Activated CD4-positive, alpha-beta memory T cell treated with anti-CD3 and anti-CD28 coated beads, Interleukin-2, amount 10 ng/mL, durations not matched to agents 7 days and 5 days (primary cell): ENCODE data around the gene ALMS1. TPM values are rescaled to one million over a fixed set of nuclear protein-coding genes. Genes with fewer than 3 reads are reported as not detected.

Experiments used
- CTCF ChIA-PET: fragments of 350-600 bp; sonication (Branson Sonifier 250); formaldehyde crosslinking; loops from one replicate; lab custom pipeline; 2021; ENCODE audit warnings: antibody characterized with exemption, inconsistent platforms; lab: Charles Lee
- POLR2A ChIA-PET: fragments of 350-600 bp; sonication (Branson Sonifier 250); formaldehyde crosslinking; loops from one replicate; lab custom pipeline; 2021; ENCODE audit warnings: antibody characterized with exemption; lab: Charles Lee
- DNase-seq: peaks from one replicate; pipeline ENCODE4 v3.0.0-alpha.2; 2020
- H3K27ac Mint-ChIP-seq: one replicate; pipeline ENCODE4 v1.8.0; 2021; ENCODE audit warnings: mild to moderate bottlenecking, mixed read lengths
- H3K27me3 Mint-ChIP-seq: one replicate; pipeline ENCODE4 v1.8.0; 2021; ENCODE audit warnings: mixed read lengths
- H3K36me3 Mint-ChIP-seq: one replicate; pipeline ENCODE4 v1.8.0; 2021; ENCODE audit warnings: low read depth, mixed read lengths
- H3K4me1 Mint-ChIP-seq: one replicate; pipeline ENCODE4 v1.8.0; 2021; ENCODE audit warnings: mixed read lengths
- H3K4me3 Mint-ChIP-seq: one replicate; pipeline ENCODE4 v1.8.0; 2021; ENCODE audit warnings: mild to moderate bottlenecking, mixed read lengths
- H3K9me3 Mint-ChIP-seq: one replicate; pipeline ENCODE4 v1.8.0; 2021; ENCODE audit warnings: mixed read lengths
- total RNA-seq, 2 experiments: library from RNA; stranded (reverse); gene quantifications; one replicate each; pipeline ENCODE4 v1.2.3, GENCODE V29; 2021

Gene ALMS1
- total RNA-seq, 2 experiments from 2014 or later: 16.1 to 20.4 TPM

DNA sequence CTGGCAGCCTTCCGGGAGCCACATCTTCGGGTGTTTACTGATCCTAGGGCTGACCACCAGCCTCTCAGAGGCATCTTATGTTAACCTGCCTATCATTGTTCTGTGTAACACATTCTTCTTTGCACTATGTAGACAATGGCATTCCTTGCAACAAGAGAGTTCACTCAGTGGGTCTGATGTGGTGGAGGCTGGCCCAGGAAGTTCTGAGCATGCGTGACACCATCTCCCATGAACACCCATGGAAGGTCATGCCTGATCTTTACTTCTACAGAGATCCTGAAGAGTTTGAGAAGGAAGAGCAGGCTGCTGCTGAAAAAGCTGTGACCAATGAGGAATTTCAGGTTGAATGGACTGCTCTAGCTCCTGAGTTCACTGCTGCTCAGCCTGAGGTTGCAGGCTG lies 15.3 kb upstream of the ALMS1 start:
- Mint-ChIP-seq H3K4me3 (no peak overlapping the region), H3K27me3 (peaks cover 17% of the 10 kb centered on the region), H3K36me3 (no peaks in the 10 kb centered on the region), H3K27ac (no peak overlapping the region), H3K4me1 (no peaks in the 10 kb centered on the region), H3K9me3 (no peaks in the 10 kb centered on the region)
- CTCF ChIA-PET: no interaction called here
- no peak for DNase-seq
- POLR2A ChIA-PET: no interaction called here

GRCh38 chr2:73373344-73373743 lies 12.3 kb upstream of the ALMS1 start:
- ChIA-PET POLR2A (no interaction called here), CTCF (no interaction called here)
- Mint-ChIP-seq H3K4me1 (no peaks in the 10 kb centered on the region), H3K9me3 (peaks cover 2% of the 10 kb centered on the region), H3K36me3 (no peaks in the 10 kb centered on the region), H3K27me3 (peaks cover 27% of the 10 kb centered on the region), H3K27ac (no peak overlapping the region), H3K4me3 (no peak overlapping the region)
- DNase-seq: no peak

DNA sequence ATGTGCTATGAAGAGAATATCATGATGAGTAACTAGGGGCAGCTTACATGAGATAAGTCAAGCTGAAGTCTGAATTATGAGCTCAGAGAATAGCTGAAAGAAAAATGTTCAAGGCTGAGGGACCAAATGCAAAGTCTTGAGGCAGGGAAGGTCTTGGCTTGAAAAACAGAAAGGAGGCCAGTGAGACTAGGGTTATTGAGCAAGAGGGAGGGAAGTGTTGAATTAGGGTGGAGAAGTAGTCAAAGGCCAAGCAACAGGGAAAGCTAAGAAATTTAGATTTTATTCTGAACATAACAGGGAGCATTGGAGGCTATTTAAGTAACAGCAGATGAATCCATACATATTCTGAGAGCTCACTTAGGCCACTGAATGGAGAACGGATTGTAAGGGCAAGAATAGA lies 11.4 kb upstream of the ALMS1 start:
- H3K9me3 Mint-ChIP-seq: peaks cover 2% of the 10 kb centered on the region
- no peak overlapping the region for H3K4me3 Mint-ChIP-seq
- no peak overlapping the region for H3K27ac Mint-ChIP-seq
- no peaks in the 10 kb centered on the region for H3K4me1 Mint-ChIP-seq
- CTCF ChIA-PET: no interaction called here
- H3K27me3 Mint-ChIP-seq: peaks cover 27% of the 10 kb centered on the region
- POLR2A ChIA-PET: no interaction called here
- no peaks in the 10 kb centered on the region for H3K36me3 Mint-ChIP-seq
- no peak for DNase-seq

- no peak overlapping the region for H3K27ac Mint-ChIP-seq
- peaks cover 2% of the 10 kb centered on the region for H3K9me3 Mint-ChIP-seq
- no peaks in the 10 kb centered on the region for H3K4me1 Mint-ChIP-seq
- H3K4me3 Mint-ChIP-seq: no peak overlapping the region
- ChIA-PET POLR2A (no interaction called here), CTCF (no interaction called here)
- H3K27me3 Mint-ChIP-seq: peaks cover 35% of the 10 kb centered on the region
- no peaks in the 10 kb centered on the region for H3K36me3 Mint-ChIP-seq
- DNase-seq: no peak
These were observed 9.0 kb upstream of the ALMS1 start for GRCh38 chr2:73376681-73377080.

- Mint-ChIP-seq H3K4me3 (no peak overlapping the region), H3K27me3 (peaks cover 12% of the 10 kb centered on the region), H3K9me3 (no peaks in the 10 kb centered on the region), H3K4me1 (peaks cover 23% of the 10 kb centered on the region), H3K36me3 (no peaks in the 10 kb centered on the region), H3K27ac (no peak overlapping the region)
- ChIA-PET POLR2A (no interaction called here), CTCF (no interaction called here)
- DNase-seq: no peak
These were observed 2.6 kb upstream of the ALMS1 start for GRCh38 chr2:73383036-73383435.

- Mint-ChIP-seq H3K4me1 (peaks cover 32% of the 10 kb centered on the region), H3K27me3 (peaks cover 5% of the 10 kb centered on the region), H3K4me3 (peak overlapping the region; percentile 90), H3K9me3 (no peaks in the 10 kb centered on the region), H3K27ac (peak overlapping the region; percentile 78), H3K36me3 (peaks cover 5% of the 10 kb centered on the region)
- DNase-seq: no peak
- ChIA-PET POLR2A (interaction anchor here (0.7 to 2.2 kb wide), 6 partner anchors 12 to 352 kb away, joined by 3 to 19 read pairs (median 9); partner anchors contain the start of genes CCT7, EGR4, PRADC1 and TPRKB), CTCF (interaction anchor here (1.0 to 2.0 kb wide), 2 partner anchors 12 to 92 kb away, joined by 3 to 7 read pairs; partner anchors contain the start of gene EGR4)
These were observed 523 bp upstream of the ALMS1 start for GRCh38 chr2:73385123-73385503.

- peaks cover 5% of the 10 kb centered on the region for H3K36me3 Mint-ChIP-seq
- peaks cover 32% of the 10 kb centered on the region for H3K4me1 Mint-ChIP-seq
- POLR2A ChIA-PET: interaction anchor here (0.5 to 2.2 kb wide), 4 partner anchors 65 to 351 kb away, joined by 3 to 19 read pairs (median 14); partner anchors contain the start of genes CCT7, EGR4, PRADC1 and TPRKB
- peaks cover 2% of the 10 kb centered on the region for H3K27me3 Mint-ChIP-seq
- H3K27ac Mint-ChIP-seq: peak overlapping the region; percentile 85
- DNase-seq: no peak
- H3K9me3 Mint-ChIP-seq: no peaks in the 10 kb centered on the region
- CTCF ChIA-PET: interaction anchor here (0.9 to 2.0 kb wide), 2 partner anchors 10 to 153 kb away, joined by 4 to 7 read pairs; partner anchors contain the start of genes CCT7 and PRADC1
- peak overlapping the region; percentile 90 for H3K4me3 Mint-ChIP-seq
These were observed 769 bp downstream of the ALMS1 start for GRCh38 chr2:73386342-73386868.

- H3K27ac Mint-ChIP-seq: peak overlapping the region; percentile 85
- H3K4me3 Mint-ChIP-seq: peak overlapping the region; percentile 90
- no peaks in the 10 kb centered on the region for H3K9me3 Mint-ChIP-seq
- peaks cover 2% of the 10 kb centered on the region for H3K27me3 Mint-ChIP-seq
- POLR2A ChIA-PET: interaction anchor here (0.5 to 2.2 kb wide), 3 partner anchors 64 to 152 kb away, joined by 3 to 19 read pairs (median 13); partner anchors contain the start of genes CCT7, EGR4 and PRADC1
- peaks cover 32% of the 10 kb centered on the region for H3K4me1 Mint-ChIP-seq
- no peak for DNase-seq
- H3K36me3 Mint-ChIP-seq: peaks cover 5% of the 10 kb centered on the region
- CTCF ChIA-PET: interaction anchor here (2.0 kb wide), 1 partner anchor 10 kb away, joined by 7 read pairs; no protein-coding TSS in a partner anchor
These were observed 1.4 kb downstream of the ALMS1 start for GRCh38 chr2:73386894-73387636.

- Mint-ChIP-seq H3K9me3 (peaks cover 34% of the 10 kb centered on the region), H3K27me3 (no peaks in the 10 kb centered on the region), H3K4me3 (no peak overlapping the region), H3K27ac (no peak overlapping the region), H3K36me3 (peaks cover 68% of the 10 kb centered on the region), H3K4me1 (peaks cover 6% of the 10 kb centered on the region)
- no peak for DNase-seq
- ChIA-PET POLR2A (no interaction called here), CTCF (no interaction called here)
These were observed 16.9 kb downstream of the ALMS1 start for GRCh38 chr2:73402386-73403103.

GRCh38 chr2:73403237-73403636 lies 17.6 kb downstream of the ALMS1 start:
- POLR2A ChIA-PET: no interaction called here
- H3K36me3 Mint-ChIP-seq: peaks cover 63% of the 10 kb centered on the region

DNA sequence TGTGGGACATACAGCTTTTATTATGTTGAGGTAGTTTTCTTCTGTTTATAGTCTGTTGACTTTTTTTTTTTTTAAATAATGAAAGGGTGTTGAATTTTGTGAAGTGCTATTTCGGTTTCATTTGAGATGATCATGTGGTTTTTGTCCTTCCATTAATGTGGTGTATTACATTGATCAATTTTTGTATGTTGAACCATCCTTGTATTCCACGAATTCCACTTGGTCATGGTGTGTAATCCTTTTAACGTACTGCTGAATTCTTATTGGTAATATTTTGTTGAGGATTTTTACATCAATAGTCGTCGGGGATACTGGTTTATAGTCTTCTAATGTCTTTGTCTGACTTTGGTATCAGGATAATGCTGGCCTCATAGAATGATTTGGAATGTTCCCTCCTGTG lies 18.8 kb downstream of the ALMS1 start:
- Mint-ChIP-seq H3K9me3 (peaks cover 23% of the 10 kb centered on the region), H3K4me3 (no peak overlapping the region), H3K36me3 (peaks cover 59% of the 10 kb centered on the region), H3K27ac (no peak overlapping the region), H3K27me3 (no peaks in the 10 kb centered on the region), H3K4me1 (peaks cover 6% of the 10 kb centered on the region)
- ChIA-PET POLR2A (no interaction called here), CTCF (interaction anchor here (0.7 kb wide), 1 partner anchor 597 kb away, joined by 3 read pairs; no protein-coding TSS in a partner anchor)
- no peak for DNase-seq

More at GRCh38 chr2:73403237-73403636, 17.6 kb downstream of the ALMS1 start:
- no peak for DNase-seq
- Mint-ChIP-seq H3K4me1 (peaks cover 6% of the 10 kb centered on the region), H3K9me3 (peaks cover 29% of the 10 kb centered on the region), H3K4me3 (no peak overlapping the region), H3K27me3 (no peaks in the 10 kb centered on the region), H3K27ac (no peak overlapping the region)
- CTCF ChIA-PET: no interaction called here

- Mint-ChIP-seq H3K27me3 (no peaks in the 10 kb centered on the region), H3K27ac (no peak overlapping the region), H3K4me1 (peaks cover 3% of the 10 kb centered on the region), H3K4me3 (no peak overlapping the region), H3K9me3 (peaks cover 20% of the 10 kb centered on the region), H3K36me3 (peaks cover 43% of the 10 kb centered on the region)
- CTCF ChIA-PET: interaction anchor here (0.7 kb wide), 1 partner anchor 1257 kb away, joined by 3 read pairs; no protein-coding TSS in a partner anchor
- DNase-seq: no peak
- POLR2A ChIA-PET: no interaction called here
These were observed 21.4 kb downstream of the ALMS1 start for GRCh38 chr2:73406996-73407395.

- CTCF ChIA-PET: interaction anchor here (0.6 to 0.7 kb wide), 2 partner anchors 120 to 209 kb away, joined by 3 to 5 read pairs; no protein-coding TSS in a partner anchor
- POLR2A ChIA-PET: no interaction called here
- H3K4me1 Mint-ChIP-seq: no peaks in the 10 kb centered on the region
- no peak overlapping the region for H3K4me3 Mint-ChIP-seq
- H3K27ac Mint-ChIP-seq: no peak overlapping the region
- H3K27me3 Mint-ChIP-seq: no peaks in the 10 kb centered on the region
- peaks cover 16% of the 10 kb centered on the region for H3K9me3 Mint-ChIP-seq
- peaks cover 33% of the 10 kb centered on the region for H3K36me3 Mint-ChIP-seq
- DNase-seq: no peak
These were observed 22.6 kb downstream of the ALMS1 start for GRCh38 chr2:73408198-73408597.
